Astrocyte of the cerebellum (primary cell): ENCODE data around the gene MAN2B2.

ENCODE experiments used
- DNase-seq: peaks from one replicate; pipeline ENCODE4 v3.0.0-alpha.2; 2011; ENCODE audit warnings: low read depth
- H3K4me3 ChIP-seq: 2 replicates; pipeline ENCODE4 v1.5.1; 2011; ENCODE audit warnings: mild to moderate bottlenecking, low read depth, low read length, moderate library complexity
- in situ Hi-C: cut with HindIII; loops from 2 replicates; pipeline ENCODE4 v1.10.0; 2017; ENCODE audit warnings: low sequenced_read_pairs
- TF ChIP-seq, protein P1 (sequence below): IDR thresholded peaks from 2 replicates; pipeline ENCODE4 v1.5.1; 2012; ENCODE audit warnings: low read length, low read depth, moderate library complexity, mild to moderate bottlenecking; ENCODE audit errors: missing control alignments

Gene MAN2B2

DNA sequence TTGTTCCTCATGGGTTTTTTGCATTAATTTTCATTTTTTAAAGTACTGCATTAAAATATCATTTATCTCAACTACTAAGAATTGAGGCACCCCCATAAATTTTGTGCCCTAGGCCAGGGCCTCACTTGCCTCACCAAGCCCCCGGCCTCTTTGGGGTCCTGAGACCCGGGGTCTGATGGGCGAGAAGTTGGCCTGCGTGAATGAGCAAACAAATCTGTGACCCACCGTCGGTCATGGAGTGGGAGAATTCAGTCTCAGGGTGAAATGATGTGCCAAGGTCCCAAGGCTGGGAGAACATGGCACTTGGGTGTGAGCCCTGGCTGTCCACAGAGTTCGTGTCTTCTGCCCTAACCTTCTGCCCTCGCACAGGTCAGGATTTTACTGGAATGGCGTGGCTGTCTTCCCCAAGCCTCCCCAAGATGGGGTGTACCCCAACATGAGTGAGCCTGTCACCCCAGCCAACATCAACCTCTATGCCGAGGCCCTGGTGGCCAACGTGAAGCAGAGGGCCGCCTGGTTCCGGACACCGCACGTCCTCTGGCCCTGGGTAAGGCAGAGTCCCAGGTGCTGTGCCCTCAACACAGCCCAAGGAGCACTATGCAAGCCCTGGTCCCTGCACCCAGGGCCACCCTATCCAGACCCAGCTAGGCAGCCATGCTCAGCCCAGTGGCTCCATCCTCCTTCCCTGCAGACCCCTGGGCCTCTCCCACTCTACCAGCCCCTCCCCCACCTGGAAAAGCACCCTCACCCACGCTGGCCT is 18.0 kb downstream of the MAN2B2 start:
- no peak overlapping the region for H3K4me3 ChIP-seq
- no peak for DNase-seq
- in situ Hi-C loops: loop anchor here (10.0 kb wide), 1 partner anchor 72 kb away; no protein-coding TSS in a partner anchor
- TF ChIP-seq, protein P1, sequence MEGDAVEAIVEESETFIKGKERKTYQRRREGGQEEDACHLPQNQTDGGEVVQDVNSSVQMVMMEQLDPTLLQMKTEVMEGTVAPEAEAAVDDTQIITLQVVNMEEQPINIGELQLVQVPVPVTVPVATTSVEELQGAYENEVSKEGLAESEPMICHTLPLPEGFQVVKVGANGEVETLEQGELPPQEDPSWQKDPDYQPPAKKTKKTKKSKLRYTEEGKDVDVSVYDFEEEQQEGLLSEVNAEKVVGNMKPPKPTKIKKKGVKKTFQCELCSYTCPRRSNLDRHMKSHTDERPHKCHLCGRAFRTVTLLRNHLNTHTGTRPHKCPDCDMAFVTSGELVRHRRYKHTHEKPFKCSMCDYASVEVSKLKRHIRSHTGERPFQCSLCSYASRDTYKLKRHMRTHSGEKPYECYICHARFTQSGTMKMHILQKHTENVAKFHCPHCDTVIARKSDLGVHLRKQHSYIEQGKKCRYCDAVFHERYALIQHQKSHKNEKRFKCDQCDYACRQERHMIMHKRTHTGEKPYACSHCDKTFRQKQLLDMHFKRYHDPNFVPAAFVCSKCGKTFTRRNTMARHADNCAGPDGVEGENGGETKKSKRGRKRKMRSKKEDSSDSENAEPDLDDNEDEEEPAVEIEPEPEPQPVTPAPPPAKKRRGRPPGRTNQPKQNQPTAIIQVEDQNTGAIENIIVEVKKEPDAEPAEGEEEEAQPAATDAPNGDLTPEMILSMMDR: no peak

DNA sequence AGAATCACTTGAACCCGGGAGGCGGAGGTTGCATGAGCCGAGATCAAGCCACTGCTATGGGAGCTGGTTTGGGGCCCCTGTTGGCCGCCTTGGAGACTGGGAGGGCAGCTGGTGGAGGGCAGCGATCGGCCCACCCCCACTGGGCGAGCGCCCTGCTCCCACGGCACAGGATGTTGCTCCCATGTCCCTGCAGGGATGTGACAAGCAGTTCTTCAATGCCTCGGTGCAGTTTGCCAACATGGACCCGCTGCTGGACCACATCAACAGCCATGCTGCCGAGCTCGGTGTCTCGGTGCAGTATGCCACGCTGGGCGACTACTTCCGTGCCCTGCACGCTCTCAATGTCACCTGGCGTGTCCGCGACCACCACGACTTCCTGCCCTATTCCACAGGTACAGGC is 19.4 kb downstream of the MAN2B2 start:
- TF ChIP-seq, protein P1: no peak
- no peak for DNase-seq
- no peak overlapping the region for H3K4me3 ChIP-seq
- in situ Hi-C loops: loop anchor here (10.0 kb wide), 1 partner anchor 70 kb away; no protein-coding TSS in a partner anchor

DNA sequence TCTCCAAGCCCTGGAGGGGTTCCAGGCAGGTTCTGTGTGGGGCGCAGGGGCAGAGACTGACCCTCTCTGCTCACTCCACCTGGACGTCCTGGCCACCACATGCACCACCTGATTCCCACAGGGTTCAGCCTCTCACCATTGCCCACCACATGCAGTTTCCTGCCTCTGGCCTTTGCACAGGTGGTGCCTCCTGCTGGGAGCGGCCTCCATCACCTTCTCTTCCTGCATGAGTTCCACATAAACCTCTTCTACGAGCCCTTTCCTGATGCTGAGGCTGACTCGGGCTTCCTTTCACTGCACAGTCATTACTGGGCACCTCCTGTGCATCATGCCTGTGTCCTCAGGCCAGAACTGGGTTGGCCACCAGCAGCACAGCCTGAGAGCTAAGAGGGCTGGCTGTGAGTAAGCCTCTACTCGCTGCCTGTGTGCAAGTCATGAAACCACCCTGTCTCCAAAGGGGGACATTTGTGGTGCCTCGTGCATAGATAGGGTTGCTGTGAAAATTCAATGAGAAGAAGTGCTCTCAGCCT is 19.9 kb downstream of the MAN2B2 start:
- no peak for DNase-seq
- no peak overlapping the region for H3K4me3 ChIP-seq
- TF ChIP-seq, protein P1: no peak
- in situ Hi-C loops: loop anchor here (10.0 kb wide), 1 partner anchor 70 kb away; no protein-coding TSS in a partner anchor

DNA sequence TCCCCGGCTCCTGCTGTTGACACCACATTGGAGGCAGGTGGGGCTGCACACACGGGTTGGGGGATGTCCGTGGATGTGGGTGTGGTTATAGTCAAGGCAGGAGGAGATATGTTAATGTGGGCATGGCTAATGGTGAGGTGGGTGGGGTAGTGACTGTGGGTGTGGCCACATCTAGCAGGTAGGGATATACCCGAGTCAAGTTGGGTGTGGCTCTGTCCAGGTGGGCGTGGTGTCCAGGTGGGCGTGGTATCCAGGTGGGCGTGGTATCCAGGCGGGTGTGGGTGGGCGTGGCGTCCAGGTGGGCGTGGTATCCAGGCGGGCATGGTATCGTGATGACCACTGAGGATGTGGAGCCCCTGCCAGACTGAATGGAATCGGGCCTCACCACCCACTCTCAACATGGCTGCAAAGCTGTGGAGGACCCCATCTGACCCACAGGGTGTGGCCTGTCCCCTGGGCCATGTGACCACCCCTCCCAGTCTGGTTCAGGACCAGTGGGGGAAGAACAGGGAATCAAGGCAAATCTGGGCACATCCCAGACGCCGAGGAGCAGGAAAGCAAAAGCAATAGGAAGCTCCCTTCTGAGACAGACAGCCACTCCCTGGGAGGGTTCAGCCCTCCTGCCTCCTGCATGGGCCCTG is 21.0 kb downstream of the MAN2B2 start:
- no peak overlapping the region for H3K4me3 ChIP-seq
- DNase-seq: no peak
- TF ChIP-seq, protein P1: no peak
- in situ Hi-C loops: loop anchor here (10.0 kb wide), 1 partner anchor 69 kb away; no protein-coding TSS in a partner anchor

- DNase-seq: no peak
- in situ Hi-C loops: loop anchor here (10.0 kb wide), 1 partner anchor 68 kb away; no protein-coding TSS in a partner anchor
- TF ChIP-seq, protein P1: no peak
- H3K4me3 ChIP-seq: no peak overlapping the region
Measured at GRCh38 chr4:6596948-6597347, 22.0 kb downstream of the MAN2B2 start.

DNA sequence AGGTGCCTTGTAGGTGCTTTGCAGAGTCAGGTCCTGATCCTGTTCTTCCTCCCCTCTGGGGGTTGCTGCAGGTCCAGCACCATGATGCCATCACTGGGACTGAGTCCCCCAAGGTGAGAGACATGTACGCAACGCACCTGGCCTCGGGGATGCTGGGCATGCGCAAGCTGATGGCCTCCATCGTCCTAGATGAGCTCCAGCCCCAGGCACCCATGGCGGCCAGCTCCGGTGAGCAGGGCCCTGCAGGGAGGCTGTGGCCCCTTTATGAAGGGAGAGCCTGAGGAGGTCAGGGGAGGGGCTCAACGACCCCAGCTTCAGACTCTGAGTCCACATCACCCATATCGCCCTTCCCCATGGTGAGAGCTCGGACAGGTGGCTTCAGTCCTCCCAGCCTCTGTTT is 23.1 kb downstream of the MAN2B2 start:
- in situ Hi-C loops: loop anchor here (10.0 kb wide), 1 partner anchor 67 kb away; no protein-coding TSS in a partner anchor
- no peak for DNase-seq
- H3K4me3 ChIP-seq: no peak overlapping the region
- TF ChIP-seq, protein P1: no peak
